Ishikawa (cell line): Measurements from ENCODE around the gene PSMG4.

Experiments used
- CEBPB ChIP-seq: IDR thresholded peaks from 2 replicates; pipeline ENCODE4 v1.6.1; 2012
- EP300 ChIP-seq: IDR thresholded peaks from 2 replicates; pipeline ENCODE4 v1.6.1; 2012; ENCODE audit warnings: borderline replicate concordance
- MAX ChIP-seq: IDR thresholded peaks from 2 replicates; pipeline ENCODE4 v1.6.1; 2012
- RAD21 ChIP-seq: IDR thresholded peaks from 2 replicates; pipeline ENCODE4 v1.6.1; 2012; ENCODE audit warnings: low read depth
- REST ChIP-seq: IDR thresholded peaks from 2 replicates; pipeline ENCODE4 v1.6.1; 2012; ENCODE audit warnings: low read depth, mild to moderate bottlenecking
- TAF1 ChIP-seq: IDR thresholded peaks from 2 replicates; pipeline ENCODE4 v1.6.1; 2012; ENCODE audit warnings: low read depth, mild to moderate bottlenecking
- TEAD4 ChIP-seq: IDR thresholded peaks from 2 replicates; pipeline ENCODE4 v1.6.1; 2012
- USF1 ChIP-seq: IDR thresholded peaks from 2 replicates; pipeline ENCODE4 v1.6.1; 2012
- YY1 ChIP-seq: IDR thresholded peaks from 2 replicates; pipeline ENCODE4 v1.6.1; 2012; ENCODE audit warnings: low read depth

- no peak for TF ChIP-seq CEBPB
- no peak for TF ChIP-seq TAF1
- no peak for TF ChIP-seq REST
- no peak for TF ChIP-seq RAD21
- no peak for TF ChIP-seq MAX
- no peak for TF ChIP-seq EP300
- TF ChIP-seq YY1 = no peak
- TF ChIP-seq TEAD4 = no peak
- no peak for TF ChIP-seq USF1
Measured at GRCh38 chr6:3277851-3278416, 19.2 kb downstream of the PSMG4 start.
